ENCODE results near the gene PSD4.

DNA sequence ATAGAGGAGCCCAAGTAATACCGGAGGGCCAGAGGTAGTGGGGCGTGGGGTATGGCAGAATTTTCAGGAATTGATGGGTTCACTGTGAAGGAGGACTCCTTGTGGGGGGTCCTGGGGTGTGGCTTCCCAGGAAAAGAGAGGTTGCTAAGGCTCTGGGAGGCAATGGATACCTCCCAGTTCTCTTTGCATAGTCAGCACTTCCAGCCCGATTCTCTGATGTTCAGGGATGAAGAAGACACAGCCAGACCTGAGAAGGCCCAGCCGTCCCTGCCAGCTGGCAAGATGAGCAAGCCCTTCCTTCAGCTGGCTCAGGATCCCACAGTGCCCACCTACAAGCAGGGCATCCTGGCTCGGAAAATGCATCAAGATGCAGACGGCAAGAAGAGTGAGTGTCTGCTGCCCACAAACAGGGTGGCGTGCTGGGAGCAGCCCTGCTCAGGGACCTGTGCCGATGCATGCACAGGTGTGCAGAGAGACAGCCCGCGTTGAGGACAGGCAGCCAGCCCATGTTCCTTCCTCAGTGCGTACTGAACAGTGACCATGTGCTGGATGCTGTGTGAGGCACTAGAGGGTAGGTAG, 22.2 kb downstream of the PSD4 start:
- TF ChIP-seq, protein P1, sequence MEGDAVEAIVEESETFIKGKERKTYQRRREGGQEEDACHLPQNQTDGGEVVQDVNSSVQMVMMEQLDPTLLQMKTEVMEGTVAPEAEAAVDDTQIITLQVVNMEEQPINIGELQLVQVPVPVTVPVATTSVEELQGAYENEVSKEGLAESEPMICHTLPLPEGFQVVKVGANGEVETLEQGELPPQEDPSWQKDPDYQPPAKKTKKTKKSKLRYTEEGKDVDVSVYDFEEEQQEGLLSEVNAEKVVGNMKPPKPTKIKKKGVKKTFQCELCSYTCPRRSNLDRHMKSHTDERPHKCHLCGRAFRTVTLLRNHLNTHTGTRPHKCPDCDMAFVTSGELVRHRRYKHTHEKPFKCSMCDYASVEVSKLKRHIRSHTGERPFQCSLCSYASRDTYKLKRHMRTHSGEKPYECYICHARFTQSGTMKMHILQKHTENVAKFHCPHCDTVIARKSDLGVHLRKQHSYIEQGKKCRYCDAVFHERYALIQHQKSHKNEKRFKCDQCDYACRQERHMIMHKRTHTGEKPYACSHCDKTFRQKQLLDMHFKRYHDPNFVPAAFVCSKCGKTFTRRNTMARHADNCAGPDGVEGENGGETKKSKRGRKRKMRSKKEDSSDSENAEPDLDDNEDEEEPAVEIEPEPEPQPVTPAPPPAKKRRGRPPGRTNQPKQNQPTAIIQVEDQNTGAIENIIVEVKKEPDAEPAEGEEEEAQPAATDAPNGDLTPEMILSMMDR (IDR thresholded peaks at IDR 0.05; ENCODE audit: poor library complexity, severe bottlenecking), result no peak
- no peak for TF ChIP-seq EZH2 (IDR thresholded peaks at IDR 0.05; ENCODE audit: borderline replicate concordance, insufficient read depth, low read length, poor library complexity, severe bottlenecking)
